A549 (cell line): ENCODE measurements around the gene NR2C1.

Experiments
- CHD2 ChIP-seq: fragments of 150-350 bp; IDR thresholded peaks from 2 replicates; pipeline ENCODE4 v1.6.1; 2014; ENCODE audit warnings: low read length; ENCODE audit not compliant: partially characterized antibody
- CHD4 ChIP-seq: fragments of 200-600 bp; sonication (generic); IDR thresholded peaks from 2 replicates; pipeline ENCODE4 v1.6.1; 2016; ENCODE audit warnings: antibody characterized with exemption, mild to moderate bottlenecking, borderline replicate concordance
- CTCF ChIP-seq: fragments of >200 bp; sonication (Bioruptor Twin); formaldehyde crosslinking; IDR thresholded peaks from 3 replicates; pipeline ENCODE4 v1.5.1; 2016
- HMGXB4 ChIP-seq: fragments of 250-450 bp; sonication (Bioruptor Pico); IDR thresholded peaks from 2 replicates; pipeline ENCODE4 v1.5.0; 2021; ENCODE audit warnings: mild to moderate bottlenecking, moderate library complexity, borderline replicate concordance
- MYC ChIP-seq: IDR thresholded peaks from 2 replicates; pipeline ENCODE4 v1.6.1; 2012; ENCODE audit warnings: mild to moderate bottlenecking, inconsistent platforms, low read length, improper control_type of control experiment, borderline replicate concordance
- NFE2L2 ChIP-seq: fragments of 150-350 bp; conservative IDR thresholded peaks from 2 replicates; pipeline ENCODE4 v1.6.1; 2014; ENCODE audit warnings: low read length
- POLR2A ChIP-seq: IDR thresholded peaks from 2 replicates; pipeline ENCODE4 v1.6.1; 2012; ENCODE audit warnings: mild to moderate bottlenecking, low read length
- RCOR1 ChIP-seq: fragments of 150-350 bp; IDR thresholded peaks from 2 replicates; pipeline ENCODE4 v1.6.1; 2014; ENCODE audit warnings: antibody characterized with exemption, low read length, low read depth
- REST ChIP-seq: fragments of 200-600 bp; sonication (generic); IDR thresholded peaks from 2 replicates; pipeline ENCODE4 v1.6.1; 2016; ENCODE audit warnings: antibody characterized with exemption, mild to moderate bottlenecking, moderate library complexity
- USF2 ChIP-seq: fragments of 450-650 bp; IDR thresholded peaks from 2 replicates; pipeline ENCODE4 v1.6.1; 2014; ENCODE audit warnings: antibody characterized with exemption

- TF ChIP-seq POLR2A, result no peak
- no peak for TF ChIP-seq RCOR1
- no peak for TF ChIP-seq REST
- TF ChIP-seq USF2, result no peak
- no peak for TF ChIP-seq CTCF
- no peak for TF ChIP-seq CHD2
- no peak for TF ChIP-seq MYC
- no peak for TF ChIP-seq NFE2L2
- no peak for TF ChIP-seq HMGXB4
- no peak for TF ChIP-seq CHD4
These were observed 15.0 kb upstream of the NR2C1 start for GRCh38 chr12:95088379-95088778.
